ENCODE data around the gene INPP5A. TPM values are rescaled to one million over a fixed set of nuclear protein-coding genes. Genes with fewer than 3 reads are reported as not detected.

Gene INPP5A
- total RNA-seq, 1 experiment from 2014 or later, result 12.3 TPM

DNA sequence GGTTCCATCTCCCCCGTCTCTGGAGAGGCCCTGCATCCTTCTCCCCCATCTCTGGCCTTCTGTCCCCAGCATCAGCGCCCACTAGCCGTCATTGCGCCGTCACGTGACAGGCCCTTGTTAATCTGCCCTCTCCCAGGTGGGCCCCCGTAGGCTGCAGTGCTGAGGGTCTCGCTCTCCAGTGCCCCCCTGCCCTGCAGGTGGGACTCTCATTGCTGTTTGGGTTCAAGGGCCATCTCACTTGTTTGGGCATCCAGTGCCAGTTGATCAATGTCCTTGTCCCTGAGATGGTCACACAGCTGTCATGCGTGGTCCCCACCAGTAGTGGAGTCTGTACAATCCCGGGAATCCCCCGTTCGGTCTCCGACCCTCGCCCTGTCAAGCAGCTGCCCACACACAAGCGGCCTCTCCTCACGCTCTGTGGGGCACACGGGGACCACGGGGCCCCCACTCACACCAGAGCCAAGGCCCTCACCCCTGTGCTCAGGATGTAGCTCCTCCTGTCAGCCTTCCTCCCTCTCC lies 114.0 kb downstream of the INPP5A start (continued):
- no peak for TF ChIP-seq EZH2phosphoT487 (IDR thresholded peaks at IDR 0.05; ENCODE audit: borderline replicate concordance)

DNA sequence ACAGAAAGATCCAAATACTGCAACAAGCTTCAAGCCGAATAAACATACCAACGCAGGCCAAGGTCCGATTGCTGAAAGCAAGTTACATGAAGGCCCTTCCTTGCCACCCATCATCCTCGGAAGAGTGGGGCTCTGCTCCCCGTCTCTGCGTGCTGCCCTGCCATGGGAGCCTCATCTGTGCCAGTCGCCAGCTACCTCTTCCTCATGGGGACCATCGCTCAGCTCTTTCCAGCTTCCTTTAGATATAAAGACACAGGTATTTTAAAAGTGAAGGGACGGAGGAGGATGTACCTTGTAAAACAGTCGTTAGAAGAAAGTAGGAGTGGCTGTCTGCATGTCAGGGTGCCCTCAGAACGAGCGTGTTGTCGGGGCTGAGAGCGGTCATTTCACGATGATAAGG lies 114.9 kb downstream of the INPP5A start:
- DNase-seq (ENCODE audit: low read depth, low spot score), result no peak
- Histone ChIP-seq H3K79me2 (ENCODE audit: insufficient read depth, low read length) (no peaks in the 10 kb centered on the region), H4K20me1 (ENCODE audit: insufficient read depth) (no peaks in the 10 kb centered on the region), H3K4me3 (replicated peaks in 1 of 2; ENCODE audit: low read depth in 1 of 2, low read length in 2 of 2) (no peak overlapping the region), H3K36me3 (ENCODE audit: control insufficient read depth in 1 of 2, insufficient read depth in 2 of 2, low read length in 2 of 2) (no peaks in the 10 kb centered on the region), H3K27ac (ENCODE audit: low read depth, low read length) (no peak overlapping the region), H3K9me3 (ENCODE audit: control insufficient read depth in 1 of 2, insufficient read depth in 1 of 2, low read depth in 1 of 2, low read length in 2 of 2) (no peaks in the 10 kb centered on the region), H3K27me3 (ENCODE audit: insufficient read depth, low read length) (no peaks in the 10 kb centered on the region), H3K9me2 (ENCODE audit: insufficient read depth) (no peaks in the 10 kb centered on the region), H2AFZ (ENCODE audit: low read depth, low read length, poor library complexity, severe bottlenecking) (no peak overlapping the region), H3K4me2 (ENCODE audit: low read length) (no peak overlapping the region), H3K4me1 (ENCODE audit: control insufficient read depth in 1 of 2, insufficient read depth in 2 of 2, low read length in 2 of 2) (no peaks in the 10 kb centered on the region), H3K9ac (ENCODE audit: low read length) (no peak overlapping the region)
- BruUV-seq (replicated peaks), result no TSS peak
- no peak for ATAC-seq
- intact Hi-C loops (cut with micrococcal nuclease), result no loop called here
- ChIA-PET POLR2A (no interaction called here), RAD21 (ENCODE audit: low non-redundant PET in 1 of 2, low total read pairs in 2 of 2, uncharacterized antibody in 2 of 2, unreplicated experiment in 2 of 2) (no interaction called here), CTCF (no interaction called here)
- TF ChIP-seq EZH2phosphoT487 (IDR thresholded peaks at IDR 0.05; ENCODE audit: borderline replicate concordance) (no peak), EZH2 (IDR thresholded peaks at IDR 0.05) (no peak), JUND (IDR thresholded peaks at IDR 0.05) (no peak), CBX3 (IDR thresholded peaks at IDR 0.05; ENCODE audit: low read depth) (no peak), POLR2AphosphoS5 (IDR thresholded peaks at IDR 0.05; ENCODE audit: low read depth, low read length) (no peak), RAD21 (IDR thresholded peaks at IDR 0.05; ENCODE audit: low read depth) (no peak), SP1 (IDR thresholded peaks at IDR 0.05; ENCODE audit: low read depth) (no peak), CEBPB (IDR thresholded peaks at IDR 0.05; ENCODE audit: low read depth) (no peak), POLR2A (IDR thresholded peaks at IDR 0.05; ENCODE audit: borderline replicate concordance, extremely low read depth, insufficient read depth, insufficient read length) (no peak)
- TF ChIP-seq, protein P1, sequence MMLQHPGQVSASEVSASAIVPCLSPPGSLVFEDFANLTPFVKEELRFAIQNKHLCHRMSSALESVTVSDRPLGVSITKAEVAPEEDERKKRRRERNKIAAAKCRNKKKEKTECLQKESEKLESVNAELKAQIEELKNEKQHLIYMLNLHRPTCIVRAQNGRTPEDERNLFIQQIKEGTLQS (IDR thresholded peaks at IDR 0.05), result no peak
